ENCODE measurements around the gene ANLN.
"Not testable (repeated sequence)": the region's sequence is repeated elsewhere in the genome, so short reads cannot be mapped to it uniquely, and the experiment has no call there.

DNA sequence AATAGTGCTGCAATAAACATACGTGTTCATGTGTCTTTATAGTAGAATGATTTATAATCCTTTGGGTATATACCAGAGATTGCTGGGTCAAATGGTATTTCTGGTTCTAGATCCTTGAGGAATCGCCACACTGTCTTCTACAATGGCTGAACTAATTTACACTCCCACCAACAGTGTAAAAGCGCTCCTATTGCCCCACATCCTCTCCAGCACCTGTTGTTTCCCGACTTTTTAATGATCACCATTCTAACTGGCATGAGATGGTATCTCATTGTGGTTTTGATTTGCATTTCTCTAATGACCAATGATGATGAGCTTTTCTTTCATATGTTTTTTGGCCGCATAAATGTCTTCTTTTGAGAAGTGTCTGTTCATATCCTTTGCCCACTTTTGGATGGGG, 99.0 kb downstream of the ANLN start:
- TF ChIP-seq, protein P1, sequence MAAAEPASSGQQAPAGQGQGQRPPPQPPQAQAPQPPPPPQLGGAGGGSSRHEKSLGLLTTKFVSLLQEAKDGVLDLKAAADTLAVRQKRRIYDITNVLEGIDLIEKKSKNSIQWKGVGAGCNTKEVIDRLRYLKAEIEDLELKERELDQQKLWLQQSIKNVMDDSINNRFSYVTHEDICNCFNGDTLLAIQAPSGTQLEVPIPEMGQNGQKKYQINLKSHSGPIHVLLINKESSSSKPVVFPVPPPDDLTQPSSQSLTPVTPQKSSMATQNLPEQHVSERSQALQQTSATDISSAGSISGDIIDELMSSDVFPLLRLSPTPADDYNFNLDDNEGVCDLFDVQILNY (CRISPR knock-in tag; IDR thresholded peaks at IDR 0.05) = not testable (repeated sequence)
- not testable (repeated sequence) for TF ChIP-seq MYC (IDR thresholded peaks at IDR 0.05; ENCODE audit: low read depth, low read length); MYC (CRISPR knock-in tag; IDR thresholded peaks at IDR 0.05; ENCODE audit: borderline replicate concordance, low read depth); TAF15 (IDR thresholded peaks at IDR 0.05; ENCODE audit: low read depth, low read length); FUS (optimal IDR thresholded peaks at IDR 0.05; ENCODE audit: low read depth, low read length); RAD21 (CRISPR knock-in tag; conservative IDR thresholded peaks at IDR 0.05 in 1 of 2, IDR thresholded peaks at IDR 0.05 in 1 of 2); NFYB (IDR thresholded peaks at IDR 0.05; ENCODE audit: extremely low read depth, insufficient read length); ZNF121 (CRISPR knock-in tag; conservative IDR thresholded peaks at IDR 0.05); TCF7L2 (IDR thresholded peaks at IDR 0.05; ENCODE audit: low read depth, low read length); HNRNPUL1 (IDR thresholded peaks at IDR 0.05; ENCODE audit: low read length); HDGF (IDR thresholded peaks at IDR 0.05); FOSL1 (tag; conservative IDR thresholded peaks at IDR 0.05); ZFP30 (CRISPR knock-in tag; IDR thresholded peaks at IDR 0.05; ENCODE audit: borderline replicate concordance)
- TF ChIP-seq, protein P2, sequence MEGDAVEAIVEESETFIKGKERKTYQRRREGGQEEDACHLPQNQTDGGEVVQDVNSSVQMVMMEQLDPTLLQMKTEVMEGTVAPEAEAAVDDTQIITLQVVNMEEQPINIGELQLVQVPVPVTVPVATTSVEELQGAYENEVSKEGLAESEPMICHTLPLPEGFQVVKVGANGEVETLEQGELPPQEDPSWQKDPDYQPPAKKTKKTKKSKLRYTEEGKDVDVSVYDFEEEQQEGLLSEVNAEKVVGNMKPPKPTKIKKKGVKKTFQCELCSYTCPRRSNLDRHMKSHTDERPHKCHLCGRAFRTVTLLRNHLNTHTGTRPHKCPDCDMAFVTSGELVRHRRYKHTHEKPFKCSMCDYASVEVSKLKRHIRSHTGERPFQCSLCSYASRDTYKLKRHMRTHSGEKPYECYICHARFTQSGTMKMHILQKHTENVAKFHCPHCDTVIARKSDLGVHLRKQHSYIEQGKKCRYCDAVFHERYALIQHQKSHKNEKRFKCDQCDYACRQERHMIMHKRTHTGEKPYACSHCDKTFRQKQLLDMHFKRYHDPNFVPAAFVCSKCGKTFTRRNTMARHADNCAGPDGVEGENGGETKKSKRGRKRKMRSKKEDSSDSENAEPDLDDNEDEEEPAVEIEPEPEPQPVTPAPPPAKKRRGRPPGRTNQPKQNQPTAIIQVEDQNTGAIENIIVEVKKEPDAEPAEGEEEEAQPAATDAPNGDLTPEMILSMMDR (IDR thresholded peaks at IDR 0.05 in 2 of 3, conservative IDR thresholded peaks at IDR 0.05 in 1 of 3; ENCODE audit: insufficient read depth in 2 of 3, low read depth in 1 of 3, low read length in 3 of 3) = not testable (repeated sequence)
- TF ChIP-seq, protein P3, sequence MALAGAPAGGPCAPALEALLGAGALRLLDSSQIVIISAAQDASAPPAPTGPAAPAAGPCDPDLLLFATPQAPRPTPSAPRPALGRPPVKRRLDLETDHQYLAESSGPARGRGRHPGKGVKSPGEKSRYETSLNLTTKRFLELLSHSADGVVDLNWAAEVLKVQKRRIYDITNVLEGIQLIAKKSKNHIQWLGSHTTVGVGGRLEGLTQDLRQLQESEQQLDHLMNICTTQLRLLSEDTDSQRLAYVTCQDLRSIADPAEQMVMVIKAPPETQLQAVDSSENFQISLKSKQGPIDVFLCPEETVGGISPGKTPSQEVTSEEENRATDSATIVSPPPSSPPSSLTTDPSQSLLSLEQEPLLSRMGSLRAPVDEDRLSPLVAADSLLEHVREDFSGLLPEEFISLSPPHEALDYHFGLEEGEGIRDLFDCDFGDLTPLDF (CRISPR knock-in tag; IDR thresholded peaks at IDR 0.05) = not testable (repeated sequence)
